PC-9 (cell line): ENCODE results near the gene PPP1CA. TPM values are rescaled to one million over a fixed set of nuclear protein-coding genes. Genes with fewer than 3 reads are reported as not detected.

Experiments
- BruUV-seq: library from RNA; stranded (reverse); fragments of 400-500 nt; replicated peaks from 2 replicates; lab custom pipeline; 2021; lab: Mats Ljungman, UMichigan
- CTCF ChIA-PET: fragments of 300-600 bp; sonication (Branson Sonifier 250); formaldehyde crosslinking; loops from one replicate; lab custom pipeline; 2022; ENCODE audit warnings: antibody characterized with exemption; lab: Charles Lee
- POLR2A ChIA-PET: fragments of 300-600 bp; sonication (Branson Sonifier 250); formaldehyde crosslinking; loops from one replicate; lab custom pipeline; 2022; ENCODE audit warnings: antibody characterized with exemption; ENCODE audit not compliant: unreplicated experiment; lab: Charles Lee
- DNase-seq, 2 experiments: peaks; one replicate each; pipeline versions ENCODE4 v3.0.0 to v3.0.0-alpha.2; 2015 to 2022; ENCODE audit warnings: mixed read lengths in 1 of 2
- H2AFZ ChIP-seq: fragments of 200-600 bp; sonication (generic); 2 replicates; pipeline ENCODE4 v1.8.1; 2017; ENCODE audit warnings: antibody characterized with exemption
- H3F3A ChIP-seq: fragments of 200-600 bp; sonication (generic); 2 replicates; pipeline ENCODE4 v1.8.1; 2017; ENCODE audit warnings: antibody characterized with exemption, mild to moderate bottlenecking, low read depth; ENCODE audit not compliant: insufficient read depth
- H3K27ac ChIP-seq: fragments of 200-600 bp; sonication (generic); 2 replicates; pipeline ENCODE4 v1.6.1; 2016; ENCODE audit warnings: mixed run types
- H3K27me3 ChIP-seq: fragments of 200-600 bp; sonication (generic); 2 replicates; pipeline ENCODE4 v1.6.1; 2016; ENCODE audit warnings: low read depth, mixed run types; ENCODE audit not compliant: insufficient read depth
- H3K36me3 ChIP-seq: fragments of 200-600 bp; sonication (generic); 2 replicates; pipeline ENCODE4 v1.6.1; 2016; ENCODE audit warnings: low read depth, mixed run types
- H3K4me1 ChIP-seq: fragments of 200-600 bp; sonication (generic); replicated peaks from 2 replicates; pipeline ENCODE4 v1.6.1; 2016; ENCODE audit warnings: mixed run types; ENCODE audit not compliant: insufficient read depth
- H3K4me2 ChIP-seq: fragments of 200-600 bp; sonication (generic); 2 replicates; pipeline ENCODE4 v1.6.1; 2017; ENCODE audit warnings: mixed run types
- H3K4me3 ChIP-seq: fragments of 200-600 bp; sonication (generic); 2 replicates; pipeline ENCODE4 v1.6.1; 2016; ENCODE audit warnings: mixed run types
- H3K79me2 ChIP-seq: fragments of 200-600 bp; sonication (generic); 2 replicates; pipeline ENCODE4 v1.6.1; 2017; ENCODE audit warnings: low read depth, mixed run types
- H3K9me2 ChIP-seq: fragments of 200-600 bp; sonication (generic); 2 replicates; pipeline ENCODE4 v1.8.1; 2017; ENCODE audit warnings: mild to moderate bottlenecking; ENCODE audit not compliant: insufficient read depth
- H3K9me3 ChIP-seq: fragments of 200-600 bp; sonication (generic); 2 replicates; pipeline ENCODE4 v1.8.1; 2016; ENCODE audit warnings: low read depth; ENCODE audit not compliant: insufficient read depth
- H4K20me1 ChIP-seq: fragments of 200-600 bp; sonication (generic); 2 replicates; pipeline ENCODE4 v1.8.1; 2017; ENCODE audit not compliant: insufficient read depth
- CTCF ChIP-seq: fragments of 200-600 bp; sonication (generic); conservative IDR thresholded peaks from 2 replicates; pipeline ENCODE4 v1.6.1; 2017; ENCODE audit warnings: mixed run types, antibody characterized with exemption, mild to moderate bottlenecking, moderate library complexity
- EZH2 ChIP-seq: fragments of 200-600 bp; sonication (generic); IDR thresholded peaks from 2 replicates; pipeline ENCODE4 v1.8.0; 2017; ENCODE audit warnings: antibody characterized with exemption, low read depth
- intact Hi-C: fragments of 100-400 bp; cut with micrococcal nuclease; formaldehyde crosslinking; loops from one replicate; pipeline ENCODE4 v1.10.0; 2022; ENCODE audit not compliant: unreplicated experiment
- total RNA-seq: library from RNA; stranded (reverse); gene quantifications from 2 replicates; pipeline ENCODE4 v1.2.3, GENCODE V29; 2021

Gene PPP1CA
- total RNA-seq, 1 experiment from 2014 or later: 306 TPM

- DNase-seq: peak in 1 of 2 experiments; percentile 43
- Histone ChIP-seq H3F3A (peaks cover 31% of the 10 kb centered on the region), H3K27ac (no peak overlapping the region), H3K79me2 (peaks cover 21% of the 10 kb centered on the region), H3K4me3 (peak overlapping the region; percentile 89), H4K20me1 (no peaks in the 10 kb centered on the region; the same call in 1 of the 2 replicates), H2AFZ (peak overlapping the region; percentile 91), H3K9me3 (no peaks in the 10 kb centered on the region), H3K4me2 (peak overlapping the region; percentile 96), H3K36me3 (no peaks in the 10 kb centered on the region), H3K27me3 (no peaks in the 10 kb centered on the region), H3K4me1 (peaks cover 12% of the 10 kb centered on the region; the same call in 1 of the 2 replicates), H3K9me2 (no peaks in the 10 kb centered on the region)
- TF ChIP-seq EZH2 (no peak), CTCF (no peak)
- ChIA-PET CTCF (interaction anchor here (0.6 to 1.4 kb wide), 3 partner anchors 10 to 46 kb away, joined by 3 to 28 read pairs (median 5); partner anchors contain the start of gene PPP1CA), POLR2A (interaction anchor here (0.5 to 1.0 kb wide), 8 partner anchors 10 to 776 kb away, joined by 3 to 26 read pairs (median 4); partner anchors contain the start of genes PPP1CA and RBM14)
- BruUV-seq: no TSS peak
- intact Hi-C loops: no loop called here
These were observed 9.4 kb downstream of the PPP1CA start for GRCh38 chr11:67392183-67392715.

GRCh38 chr11:67391304-67392182 is 10.1 kb downstream of the PPP1CA start, which contains the start of gene RAD9A:
RAD9A (plus strand) TSS chr11:67391986; CDS start chr11:67392045, 59 bp downstream.
- H3K4me3 ChIP-seq: peak within 1 kb of the TSS; percentile 89
- H4K20me1 ChIP-seq: no peaks in the 10 kb centered on the region; the same call in 1 of the 2 replicates
- H3F3A ChIP-seq: peaks cover 31% of the 10 kb centered on the region
- H2AFZ ChIP-seq: peak within 1 kb of the TSS; percentile 91
- H3K4me1 ChIP-seq: peaks cover 12% of the 10 kb centered on the region; the same call in 1 of the 2 replicates
- CTCF ChIA-PET: interaction anchor here (0.7 to 1.4 kb wide), 2 partner anchors 34 to 46 kb away, joined by 3 to 28 read pairs; no protein-coding TSS in a partner anchor
- POLR2A ChIA-PET: interaction anchor here (0.5 to 1.0 kb wide), 10 partner anchors 10 to 775 kb away, joined by 3 to 26 read pairs (median 4); partner anchors contain the start of genes CLCF1, PPP1CA and RBM14
- H3K9me2 ChIP-seq: no peaks in the 10 kb centered on the region
- TF ChIP-seq EZH2 (no peak), CTCF (no peak)
- H3K79me2 ChIP-seq: peaks cover 21% of the 10 kb centered on the region
- H3K27me3 ChIP-seq: no peaks in the 10 kb centered on the region
- TSS peak; percentile 40 for BruUV-seq
- peak within 1 kb of the TSS; percentile 54 for H3K27ac ChIP-seq
- intact Hi-C loops: loop anchor here (2.0 kb wide), 1 partner anchor 77 kb away; the partner anchor contains the start of gene TMEM134
- no peaks in the 10 kb centered on the region for H3K9me3 ChIP-seq
- H3K4me2 ChIP-seq: peak within 1 kb of the TSS; percentile 96
- H3K36me3 ChIP-seq: no peaks in the 10 kb centered on the region
- DNase-seq: peak; percentile 82 to 94

- ChIA-PET CTCF (interaction anchor here (0.6 to 1.4 kb wide), 3 partner anchors 34 to 69 kb away, joined by 6 to 28 read pairs (median 14); no protein-coding TSS in a partner anchor), POLR2A (interaction anchor here (0.6 to 0.7 kb wide), 2 partner anchors 37 to 421 kb away, joined by 4 read pairs; no protein-coding TSS in a partner anchor)
- H3K4me2 ChIP-seq: peak overlapping the region; percentile 96
- peak overlapping the region; percentile 54 for H3K27ac ChIP-seq
- H3K36me3 ChIP-seq: no peaks in the 10 kb centered on the region
- intact Hi-C loops: loop anchor here (2.0 kb wide), 1 partner anchor 78 kb away; the partner anchor contains the start of gene TMEM134
- DNase-seq: no peak
- TF ChIP-seq EZH2: no peak
- no peak for TF ChIP-seq CTCF
- H3K4me1 ChIP-seq: peaks cover 12% of the 10 kb centered on the region; the same call in 1 of the 2 replicates
- no peaks in the 10 kb centered on the region; the same call in 1 of the 2 replicates for H4K20me1 ChIP-seq
- peaks cover 21% of the 10 kb centered on the region for H3K79me2 ChIP-seq
- no peaks in the 10 kb centered on the region for H3K27me3 ChIP-seq
- no peaks in the 10 kb centered on the region for H3K9me3 ChIP-seq
- no peaks in the 10 kb centered on the region for H3K9me2 ChIP-seq
- H3K4me3 ChIP-seq: peak overlapping the region; percentile 89
- BruUV-seq: no TSS peak
- H2AFZ ChIP-seq: peak overlapping the region; percentile 91
- H3F3A ChIP-seq: peaks cover 33% of the 10 kb centered on the region
These were observed 10.7 kb downstream of the PPP1CA start for GRCh38 chr11:67390947-67391303.
